Measurements from ENCODE around the gene COL13A1. TPM values are rescaled to one million over a fixed set of nuclear protein-coding genes. Genes with fewer than 3 reads are reported as not detected.

Gene COL13A1
- total RNA-seq, 4 donors from 2014 or later = 2.0 to 3.8 TPM; not detected in 2

DNA sequence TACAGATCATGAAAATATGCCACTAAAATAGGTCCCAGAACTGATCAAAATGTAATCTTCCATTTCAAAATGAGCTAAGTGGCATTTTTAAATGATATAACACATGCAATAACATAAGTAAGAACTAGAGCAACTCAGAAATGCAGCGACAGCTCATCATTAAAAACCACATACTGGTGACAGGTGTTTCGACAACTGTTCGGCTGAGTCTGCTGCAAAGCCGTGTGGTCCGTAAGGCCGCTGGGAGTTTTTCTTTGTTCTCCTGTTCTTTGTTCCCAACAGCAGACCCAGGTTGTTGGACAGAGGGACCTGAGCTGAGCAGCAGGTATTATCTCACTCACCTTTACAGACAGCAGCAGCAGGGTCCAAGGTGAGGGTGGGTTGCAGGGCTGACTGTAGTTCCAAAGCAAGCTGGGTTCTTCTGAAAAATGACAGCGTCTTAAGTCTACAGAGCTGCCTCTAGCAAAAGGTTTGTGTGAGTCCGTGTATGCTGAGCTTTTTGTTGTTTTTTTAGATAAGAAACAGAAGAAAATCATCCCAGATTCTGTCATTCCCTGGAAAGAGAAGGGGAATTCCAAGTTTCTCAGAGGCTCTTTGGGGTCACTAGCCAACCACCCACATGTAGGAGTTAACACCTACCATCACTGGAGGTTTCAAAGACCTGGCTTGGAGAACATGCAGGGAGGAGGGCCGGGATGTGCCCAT is 205.6 kb downstream of the COL13A1 start:
- Histone ChIP-seq H3K4me1 (no peaks in the 10 kb centered on the region), H3K27me3 (no peaks in the 10 kb centered on the region), H3K4me3 (no peak overlapping the region), H3K9me3 (no peaks in the 10 kb centered on the region), H3K36me3 (no peaks in the 10 kb centered on the region), H3K27ac (no peak overlapping the region)
- DNase-seq = no peak
- TF ChIP-seq, protein P1, sequence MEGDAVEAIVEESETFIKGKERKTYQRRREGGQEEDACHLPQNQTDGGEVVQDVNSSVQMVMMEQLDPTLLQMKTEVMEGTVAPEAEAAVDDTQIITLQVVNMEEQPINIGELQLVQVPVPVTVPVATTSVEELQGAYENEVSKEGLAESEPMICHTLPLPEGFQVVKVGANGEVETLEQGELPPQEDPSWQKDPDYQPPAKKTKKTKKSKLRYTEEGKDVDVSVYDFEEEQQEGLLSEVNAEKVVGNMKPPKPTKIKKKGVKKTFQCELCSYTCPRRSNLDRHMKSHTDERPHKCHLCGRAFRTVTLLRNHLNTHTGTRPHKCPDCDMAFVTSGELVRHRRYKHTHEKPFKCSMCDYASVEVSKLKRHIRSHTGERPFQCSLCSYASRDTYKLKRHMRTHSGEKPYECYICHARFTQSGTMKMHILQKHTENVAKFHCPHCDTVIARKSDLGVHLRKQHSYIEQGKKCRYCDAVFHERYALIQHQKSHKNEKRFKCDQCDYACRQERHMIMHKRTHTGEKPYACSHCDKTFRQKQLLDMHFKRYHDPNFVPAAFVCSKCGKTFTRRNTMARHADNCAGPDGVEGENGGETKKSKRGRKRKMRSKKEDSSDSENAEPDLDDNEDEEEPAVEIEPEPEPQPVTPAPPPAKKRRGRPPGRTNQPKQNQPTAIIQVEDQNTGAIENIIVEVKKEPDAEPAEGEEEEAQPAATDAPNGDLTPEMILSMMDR (IDR thresholded peaks at IDR 0.05) = no peak
- no peak for TF ChIP-seq POLR2A (IDR thresholded peaks at IDR 0.05)
- WGBS, 2 donors = 76 to 77% methylated on average over 8 to 9 of the region's 9 CpGs
- intact Hi-C loops (cut with DNase I) = no loop called here

Other genes with a start within 250 kb of the COL13A1 start
- not detected for gene NEUROG3, start 228.5 kb upstream of the COL13A1 start, total RNA-seq
- gene FAM241B, start 171.7 kb upstream of the COL13A1 start, total RNA-seq = 1 to 10 TPM in 3 of 4 donors, not detected in 1; 1.2 to 1.7 (median 1.3) TPM

Measured in esophagus squamous epithelium (tissue), 5 donors.